Trophoblast cell (in vitro differentiated cells and primary cell): Measurements from ENCODE around the gene PPIF.

ENCODE experiments used
- DNase-seq, 2 donors: peaks; one replicate each; pipeline ENCODE4 v3.0.0-alpha.2; 2016
- H2AFZ ChIP-seq: 2 replicates; pipeline ENCODE4 v1.6.1; 2013; ENCODE audit warnings: low read length, moderate library complexity, mild to moderate bottlenecking; ENCODE audit not compliant: insufficient read depth, poor library complexity
- H2AK5ac ChIP-seq: 2 replicates; pipeline ENCODE4 v1.6.1; 2013; ENCODE audit warnings: mild to moderate bottlenecking, low read length
- H2BK120ac ChIP-seq: 2 replicates; pipeline ENCODE4 v1.6.1; 2013; ENCODE audit warnings: low read length, mild to moderate bottlenecking, moderate library complexity; ENCODE audit not compliant: insufficient read depth, poor library complexity
- H2BK12ac ChIP-seq: 2 replicates; pipeline ENCODE4 v1.6.1; 2013; ENCODE audit warnings: mild to moderate bottlenecking, low read length, moderate library complexity
- H2BK5ac ChIP-seq: 2 replicates; pipeline ENCODE4 v1.6.1; 2013; ENCODE audit warnings: low read length, low read depth, moderate library complexity, mild to moderate bottlenecking; ENCODE audit not compliant: poor library complexity
- H3K14ac ChIP-seq: 2 replicates; pipeline ENCODE4 v1.6.1; 2013; ENCODE audit warnings: mild to moderate bottlenecking, low read length
- H3K18ac ChIP-seq: 2 replicates; pipeline ENCODE4 v1.6.1; 2013; ENCODE audit warnings: mild to moderate bottlenecking, low read length
- H3K23ac ChIP-seq: 2 replicates; pipeline ENCODE4 v1.6.1; 2013; ENCODE audit warnings: low read length
- H3K27ac ChIP-seq: 2 replicates; pipeline ENCODE4 v1.5.1; 2013; ENCODE audit warnings: low read depth, mild to moderate bottlenecking, inconsistent platforms, low read length, moderate library complexity
- H3K27me3 ChIP-seq: 2 replicates; pipeline ENCODE4 v1.6.1; 2013; ENCODE audit warnings: inconsistent platforms, mild to moderate bottlenecking, low read length, moderate library complexity; ENCODE audit not compliant: insufficient read depth
- H3K36me3 ChIP-seq, 2 experiments: 1 replicate in 1 of 2; 2 replicates in 1 of 2; pipeline ENCODE4 v1.6.1; 2013; ENCODE audit warnings: low read length in 2 of 2, mild to moderate bottlenecking in 2 of 2, moderate library complexity in 1 of 2; ENCODE audit not compliant: insufficient read depth in 2 of 2, control insufficient read depth in 1 of 2
- H3K4ac ChIP-seq: 2 replicates; pipeline ENCODE4 v1.6.1; 2013; ENCODE audit warnings: low read depth, mild to moderate bottlenecking, low read length, moderate library complexity
- H3K4me1 ChIP-seq, 2 experiments: 1 replicate in 1 of 2; 2 replicates in 1 of 2; pipeline ENCODE4 v1.6.1; 2013; ENCODE audit warnings: low read length in 2 of 2, mild to moderate bottlenecking in 2 of 2, moderate library complexity in 1 of 2; ENCODE audit not compliant: insufficient read depth in 2 of 2, control insufficient read depth in 1 of 2
- H3K4me2 ChIP-seq: 2 replicates; pipeline ENCODE4 v1.6.1; 2013; ENCODE audit warnings: inconsistent platforms, mild to moderate bottlenecking, low read length, moderate library complexity
- H3K4me3 ChIP-seq: 2 replicates; pipeline ENCODE4 v1.5.1; 2013; ENCODE audit warnings: mild to moderate bottlenecking, low read depth, low read length, inconsistent platforms
- H3K79me1 ChIP-seq: one replicate; pipeline ENCODE4 v1.6.1; 2013; ENCODE audit warnings: low read length
- H3K79me2 ChIP-seq: 2 replicates; pipeline ENCODE4 v1.6.1; 2013; ENCODE audit warnings: low read length, mild to moderate bottlenecking; ENCODE audit not compliant: control insufficient read depth, insufficient read depth, poor library complexity
- H3K9ac ChIP-seq: 2 replicates; pipeline ENCODE4 v1.6.1; 2013; ENCODE audit warnings: mild to moderate bottlenecking, low read length
- H3K9me3 ChIP-seq: 2 replicates; pipeline ENCODE4 v1.6.1; 2013; ENCODE audit warnings: low read depth, mild to moderate bottlenecking, control low read depth, inconsistent platforms, low read length; ENCODE audit not compliant: insufficient read depth
- H4K12ac ChIP-seq: 2 replicates; pipeline ENCODE4 v1.6.1; 2013; ENCODE audit warnings: low read depth, mild to moderate bottlenecking, low read length, moderate library complexity
- H4K8ac ChIP-seq: 2 replicates; pipeline ENCODE4 v1.6.1; 2013; ENCODE audit warnings: low read depth, mild to moderate bottlenecking, low read length, moderate library complexity
- H4K91ac ChIP-seq: one replicate; pipeline ENCODE4 v1.6.1; 2013; ENCODE audit warnings: low read depth, mild to moderate bottlenecking, low read length, moderate library complexity
- WGBS: extraction: QIAGEN DNeasy Blood & Tissue Kit; methylation state at CpG from one replicate; pipeline ENCODE4 v1.1.7; 2013; ENCODE audit warnings: missing lambda C conversion rate; ENCODE audit not compliant: insufficient read length, insufficient coverage; ENCODE audit errors: extremely low coverage; 5-methylcytosine and 5-hydroxymethylcytosine counted together

Gene PPIF

GRCh38 chr10:79353000-79353406 is 5.7 kb downstream of the PPIF start:
- H3K9me3 ChIP-seq = peaks cover 3% of the 10 kb centered on the region
- H2AK5ac ChIP-seq = no peak overlapping the region
- no peak overlapping the region for H3K27ac ChIP-seq
- H2BK12ac ChIP-seq = no peak overlapping the region
- no peak overlapping the region for H4K12ac ChIP-seq
- no peak overlapping the region for H3K4me2 ChIP-seq
- H2AFZ ChIP-seq = no peak overlapping the region
- no peak overlapping the region for H3K14ac ChIP-seq
- no peak overlapping the region for H4K91ac ChIP-seq
- H3K36me3 ChIP-seq = peaks cover 45 to 58% of the 10 kb centered on the region in 2 experiments
- no peak overlapping the region for H2BK5ac ChIP-seq
- no peak overlapping the region for H3K4ac ChIP-seq
- H3K79me1 ChIP-seq = no peaks in the 10 kb centered on the region
- no peak overlapping the region for H3K23ac ChIP-seq
- H3K4me3 ChIP-seq = no peak overlapping the region
- H3K9ac ChIP-seq = no peak overlapping the region
- H3K4me1 ChIP-seq = peaks cover 2 to 6% of the 10 kb centered on the region in 2 experiments
- H4K8ac ChIP-seq = no peak overlapping the region
- no peak overlapping the region for H3K18ac ChIP-seq
- DNase-seq = no peak
- peaks cover 2% of the 10 kb centered on the region for H3K79me2 ChIP-seq
- no CpG with 5 or more reads among the region's 8 CpGs for WGBS
- no peak overlapping the region for H2BK120ac ChIP-seq
- no peaks in the 10 kb centered on the region for H3K27me3 ChIP-seq

GRCh38 chr10:79353726-79354125 is 6.5 kb downstream of the PPIF start:
- Histone ChIP-seq H3K4ac (no peak overlapping the region), H3K18ac (no peak overlapping the region), H3K14ac (no peak overlapping the region), H3K4me3 (no peak overlapping the region), H3K4me1 (no peaks in the 10 kb centered on the region), H2BK5ac (no peak overlapping the region), H3K79me2 (no peaks in the 10 kb centered on the region), H3K9ac (no peak overlapping the region), H2BK12ac (no peak overlapping the region), H3K27me3 (no peaks in the 10 kb centered on the region), H3K4me2 (no peak overlapping the region), H4K91ac (no peak overlapping the region), H3K9me3 (peaks cover 3% of the 10 kb centered on the region), H3K36me3 (peaks cover 45 to 58% of the 10 kb centered on the region in 2 experiments), H2AK5ac (no peak overlapping the region), H3K79me1 (no peaks in the 10 kb centered on the region), H3K23ac (no peak overlapping the region), H3K27ac (no peak overlapping the region), H2BK120ac (no peak overlapping the region), H4K8ac (no peak overlapping the region), H4K12ac (no peak overlapping the region), H2AFZ (no peak overlapping the region)
- no peak for DNase-seq
- no CpG with 5 or more reads among the region's 11 CpGs for WGBS

GRCh38 chr10:79354141-79354540 is 6.9 kb downstream of the PPIF start:
- no peak overlapping the region for H2BK120ac ChIP-seq
- H3K9ac ChIP-seq = no peak overlapping the region
- no peaks in the 10 kb centered on the region for H3K27me3 ChIP-seq
- H4K12ac ChIP-seq = no peak overlapping the region
- H3K4me3 ChIP-seq = no peak overlapping the region
- H2AFZ ChIP-seq = no peak overlapping the region
- H3K36me3 ChIP-seq = peaks cover 45 to 54% of the 10 kb centered on the region in 2 experiments
- H4K8ac ChIP-seq = no peak overlapping the region
- H3K14ac ChIP-seq = no peak overlapping the region
- no peak overlapping the region for H3K4ac ChIP-seq
- H4K91ac ChIP-seq = no peak overlapping the region
- no CpG with 5 or more reads among the region's 3 CpGs for WGBS
- no peak overlapping the region for H3K4me2 ChIP-seq
- no peak overlapping the region for H3K18ac ChIP-seq
- no peak overlapping the region for H2BK12ac ChIP-seq
- no peaks in the 10 kb centered on the region for H3K4me1 ChIP-seq
- H3K9me3 ChIP-seq = peaks cover 3% of the 10 kb centered on the region
- H3K23ac ChIP-seq = no peak overlapping the region
- H2BK5ac ChIP-seq = no peak overlapping the region
- H2AK5ac ChIP-seq = no peak overlapping the region
- H3K79me1 ChIP-seq = no peaks in the 10 kb centered on the region
- H3K27ac ChIP-seq = no peak overlapping the region
- DNase-seq = no peak
- no peaks in the 10 kb centered on the region for H3K79me2 ChIP-seq

GRCh38 chr10:79354615-79355014 is 7.3 kb downstream of the PPIF start:
- H3K4me2 ChIP-seq = no peak overlapping the region
- no peaks in the 10 kb centered on the region for H3K4me1 ChIP-seq
- WGBS = no CpG with 5 or more reads among the region's 6 CpGs
- no peak overlapping the region for H3K14ac ChIP-seq
- H3K4ac ChIP-seq = no peak overlapping the region
- no peak overlapping the region for H3K18ac ChIP-seq
- no peak overlapping the region for H2AK5ac ChIP-seq
- no peak overlapping the region for H2AFZ ChIP-seq
- no peak overlapping the region for H2BK12ac ChIP-seq
- H3K79me2 ChIP-seq = no peaks in the 10 kb centered on the region
- DNase-seq = no peak
- no peaks in the 10 kb centered on the region for H3K79me1 ChIP-seq
- no peaks in the 10 kb centered on the region for H3K27me3 ChIP-seq
- H3K27ac ChIP-seq = no peak overlapping the region
- H3K9ac ChIP-seq = no peak overlapping the region
- no peak overlapping the region for H3K4me3 ChIP-seq
- H3K9me3 ChIP-seq = peaks cover 3% of the 10 kb centered on the region
- H4K91ac ChIP-seq = no peak overlapping the region
- H4K8ac ChIP-seq = no peak overlapping the region
- H2BK120ac ChIP-seq = no peak overlapping the region
- H2BK5ac ChIP-seq = no peak overlapping the region
- peaks cover 42 to 49% of the 10 kb centered on the region in 2 experiments for H3K36me3 ChIP-seq
- no peak overlapping the region for H3K23ac ChIP-seq
- H4K12ac ChIP-seq = no peak overlapping the region
